Measurements from ENCODE around the gene RRM2.

The RRM2 gene

GRCh38 chr2:10158681-10159080, 36.1 kb downstream of the RRM2 start:
- Histone ChIP-seq H3K27me3 (ENCODE audit: insufficient read depth, low read length, poor library complexity) (no peaks in the 10 kb centered on the region), H3K4me1 (ENCODE audit: control insufficient read depth, low read depth, low read length) (no peaks in the 10 kb centered on the region), H3K4me3 (ENCODE audit: low read length) (no peak overlapping the region), H3K79me2 (ENCODE audit: control insufficient read depth, insufficient read depth, low read length) (no peaks in the 10 kb centered on the region), H3K56ac (ENCODE audit: low read length) (no peak overlapping the region), H2BK15ac (replicated peaks; ENCODE audit: low read depth) (no peak overlapping the region), H4K8ac (ENCODE audit: low read depth, low read length) (no peak overlapping the region), H2BK5ac (ENCODE audit: low read length) (no peak overlapping the region), H3K36me3 (ENCODE audit: control insufficient read depth, insufficient read depth, low read length) (no peaks in the 10 kb centered on the region), H3K4me2 (ENCODE audit: low read length) (no peak overlapping the region), H2BK120ac (ENCODE audit: low read depth, low read length) (no peak overlapping the region), H4K5ac (ENCODE audit: low read length) (no peak overlapping the region), H3K4ac (ENCODE audit: low read depth, low read length) (no peak overlapping the region), H2AK5ac (ENCODE audit: low read length) (no peak overlapping the region), H3K9ac (ENCODE audit: low read length) (no peak overlapping the region), H3K23ac (ENCODE audit: low read length) (no peak overlapping the region), H3K18ac (ENCODE audit: low read length) (no peak overlapping the region), H3K79me1 (ENCODE audit: low read length) (no peaks in the 10 kb centered on the region), H3K27ac (ENCODE audit: low read depth, low read length) (no peak overlapping the region)
- no peak for DNase-seq
- WGBS (ENCODE audit: extremely low coverage, insufficient coverage, low lambda C conversion rate), result no CpG with 5 or more reads among the region's 11 CpGs

DNA sequence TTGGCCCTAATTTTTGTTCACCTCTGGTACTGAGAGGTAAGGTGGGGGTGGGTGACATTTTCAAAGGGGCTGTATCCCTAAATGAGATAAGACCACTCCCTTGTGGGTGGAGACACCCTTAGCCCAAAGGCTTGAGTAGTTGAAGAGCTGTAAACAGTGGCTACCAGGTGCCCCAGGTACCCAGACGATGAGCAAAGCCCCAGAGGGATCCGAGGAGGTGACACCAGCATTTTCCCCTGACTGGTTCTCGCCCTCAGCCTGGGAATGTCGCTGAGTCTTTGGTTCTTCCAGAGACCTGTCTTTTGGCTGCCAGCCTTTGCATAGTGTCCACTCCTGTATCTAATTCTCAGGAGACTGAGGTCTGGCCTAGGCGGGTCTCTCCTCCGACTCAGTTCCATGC, 36.5 kb downstream of the RRM2 start:
- Histone ChIP-seq H4K8ac (ENCODE audit: low read depth, low read length) (no peak overlapping the region), H3K27me3 (ENCODE audit: insufficient read depth, low read length, poor library complexity) (no peaks in the 10 kb centered on the region), H3K23ac (ENCODE audit: low read length) (no peak overlapping the region), H2BK120ac (ENCODE audit: low read depth, low read length) (no peak overlapping the region), H3K36me3 (ENCODE audit: control insufficient read depth, insufficient read depth, low read length) (no peaks in the 10 kb centered on the region), H3K9ac (ENCODE audit: low read length) (no peak overlapping the region), H4K5ac (ENCODE audit: low read length) (no peak overlapping the region), H3K27ac (ENCODE audit: low read depth, low read length) (no peak overlapping the region), H3K56ac (ENCODE audit: low read length) (no peak overlapping the region), H3K79me1 (ENCODE audit: low read length) (no peaks in the 10 kb centered on the region), H3K18ac (ENCODE audit: low read length) (no peak overlapping the region), H2BK15ac (replicated peaks; ENCODE audit: low read depth) (no peak overlapping the region), H3K4me1 (ENCODE audit: control insufficient read depth, low read depth, low read length) (no peaks in the 10 kb centered on the region), H3K4me2 (ENCODE audit: low read length) (no peak overlapping the region), H3K79me2 (ENCODE audit: control insufficient read depth, insufficient read depth, low read length) (no peaks in the 10 kb centered on the region), H3K4me3 (ENCODE audit: low read length) (no peak overlapping the region), H2BK5ac (ENCODE audit: low read length) (no peak overlapping the region), H2AK5ac (ENCODE audit: low read length) (no peak overlapping the region), H3K4ac (ENCODE audit: low read depth, low read length) (no peak overlapping the region)
- no peak for DNase-seq
- no CpG with 5 or more reads among the region's 6 CpGs for WGBS (ENCODE audit: extremely low coverage, insufficient coverage, low lambda C conversion rate)

- Histone ChIP-seq H3K27ac (ENCODE audit: low read depth, low read length) (no peak overlapping the region), H3K36me3 (ENCODE audit: control insufficient read depth, insufficient read depth, low read length) (no peaks in the 10 kb centered on the region), H3K18ac (ENCODE audit: low read length) (no peak overlapping the region), H2AK5ac (ENCODE audit: low read length) (no peak overlapping the region), H3K4me3 (ENCODE audit: low read length) (no peak overlapping the region), H3K23ac (ENCODE audit: low read length) (no peak overlapping the region), H3K56ac (ENCODE audit: low read length) (no peak overlapping the region), H3K9ac (ENCODE audit: low read length) (no peak overlapping the region), H3K79me1 (ENCODE audit: low read length) (no peaks in the 10 kb centered on the region), H4K8ac (ENCODE audit: low read depth, low read length) (no peak overlapping the region), H4K5ac (ENCODE audit: low read length) (no peak overlapping the region), H3K79me2 (ENCODE audit: control insufficient read depth, insufficient read depth, low read length) (no peaks in the 10 kb centered on the region), H3K4me2 (ENCODE audit: low read length) (no peak overlapping the region), H2BK15ac (replicated peaks; ENCODE audit: low read depth) (no peak overlapping the region), H3K4ac (ENCODE audit: low read depth, low read length) (no peak overlapping the region), H3K27me3 (ENCODE audit: insufficient read depth, low read length, poor library complexity) (no peaks in the 10 kb centered on the region), H2BK5ac (ENCODE audit: low read length) (no peak overlapping the region), H2BK120ac (ENCODE audit: low read depth, low read length) (no peak overlapping the region), H3K4me1 (ENCODE audit: control insufficient read depth, low read depth, low read length) (no peaks in the 10 kb centered on the region)
- no CpG with 5 or more reads among the region's 11 CpGs for WGBS (ENCODE audit: extremely low coverage, insufficient coverage, low lambda C conversion rate)
- no peak for DNase-seq
Measured at GRCh38 chr2:10159581-10160131, 37.1 kb downstream of the RRM2 start.

DNA sequence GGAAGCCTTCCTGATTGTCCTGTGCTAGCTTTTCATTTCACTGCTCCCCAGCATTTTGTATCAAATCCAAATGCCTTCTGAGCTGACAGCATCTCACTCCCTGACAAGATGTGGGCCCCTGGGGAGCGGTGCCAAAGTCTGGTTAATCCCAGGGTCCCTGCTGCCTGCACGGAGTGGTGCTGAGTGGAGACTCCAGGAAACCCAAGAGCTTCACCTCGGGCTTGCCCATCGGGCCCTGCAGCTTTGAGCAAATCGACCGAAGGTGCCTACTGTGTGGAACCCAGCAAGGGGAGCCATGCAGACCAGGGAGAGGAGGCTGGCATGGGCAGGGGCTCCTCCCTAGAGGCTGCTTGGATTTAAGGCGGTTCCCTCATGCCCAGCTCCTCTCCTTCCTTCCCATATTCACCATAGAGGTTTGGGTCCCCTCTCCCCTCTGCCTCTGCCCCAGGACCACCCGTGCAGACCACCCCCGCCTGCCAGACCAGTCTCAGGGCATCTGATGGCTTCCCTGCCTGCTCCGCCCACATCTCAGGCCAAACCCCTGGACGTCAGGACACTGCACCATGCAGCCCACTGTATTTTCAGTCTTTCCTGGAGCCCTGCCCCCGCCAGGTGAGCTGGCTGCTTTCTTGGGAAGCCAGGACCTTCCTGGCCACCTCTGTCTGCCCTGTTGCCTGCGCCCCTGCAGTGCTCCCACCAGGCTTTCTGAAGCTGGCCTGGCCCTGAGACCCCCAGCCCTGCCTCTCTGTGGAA, 37.8 kb downstream of the RRM2 start:
- H3K27ac ChIP-seq (ENCODE audit: low read depth, low read length), result no peak overlapping the region
- H3K27me3 ChIP-seq (ENCODE audit: insufficient read depth, low read length, poor library complexity), result no peaks in the 10 kb centered on the region
- no peak overlapping the region for H3K18ac ChIP-seq (ENCODE audit: low read length)
- H3K4me1 ChIP-seq (ENCODE audit: control insufficient read depth, low read depth, low read length), result no peaks in the 10 kb centered on the region
- H4K8ac ChIP-seq (ENCODE audit: low read depth, low read length), result no peak overlapping the region
- no peak overlapping the region for H3K4me2 ChIP-seq (ENCODE audit: low read length)
- H3K9ac ChIP-seq (ENCODE audit: low read length), result no peak overlapping the region
- H3K4me3 ChIP-seq (ENCODE audit: low read length), result no peak overlapping the region
- no peak overlapping the region for H3K23ac ChIP-seq (ENCODE audit: low read length)
- H2BK5ac ChIP-seq (ENCODE audit: low read length), result no peak overlapping the region
- H2BK120ac ChIP-seq (ENCODE audit: low read depth, low read length), result no peak overlapping the region
- no peaks in the 10 kb centered on the region for H3K36me3 ChIP-seq (ENCODE audit: control insufficient read depth, insufficient read depth, low read length)
- no peak overlapping the region for H4K5ac ChIP-seq (ENCODE audit: low read length)
- H3K56ac ChIP-seq (ENCODE audit: low read length), result no peak overlapping the region
- no CpG with 5 or more reads among the region's 13 CpGs for WGBS (ENCODE audit: extremely low coverage, insufficient coverage, low lambda C conversion rate)
- H3K4ac ChIP-seq (ENCODE audit: low read depth, low read length), result no peak overlapping the region
- no peak overlapping the region for H2AK5ac ChIP-seq (ENCODE audit: low read length)
- no peak overlapping the region for H2BK15ac ChIP-seq (replicated peaks; ENCODE audit: low read depth)
- no peak for DNase-seq
- no peaks in the 10 kb centered on the region for H3K79me1 ChIP-seq (ENCODE audit: low read length)
- no peaks in the 10 kb centered on the region for H3K79me2 ChIP-seq (ENCODE audit: control insufficient read depth, insufficient read depth, low read length)

DNA sequence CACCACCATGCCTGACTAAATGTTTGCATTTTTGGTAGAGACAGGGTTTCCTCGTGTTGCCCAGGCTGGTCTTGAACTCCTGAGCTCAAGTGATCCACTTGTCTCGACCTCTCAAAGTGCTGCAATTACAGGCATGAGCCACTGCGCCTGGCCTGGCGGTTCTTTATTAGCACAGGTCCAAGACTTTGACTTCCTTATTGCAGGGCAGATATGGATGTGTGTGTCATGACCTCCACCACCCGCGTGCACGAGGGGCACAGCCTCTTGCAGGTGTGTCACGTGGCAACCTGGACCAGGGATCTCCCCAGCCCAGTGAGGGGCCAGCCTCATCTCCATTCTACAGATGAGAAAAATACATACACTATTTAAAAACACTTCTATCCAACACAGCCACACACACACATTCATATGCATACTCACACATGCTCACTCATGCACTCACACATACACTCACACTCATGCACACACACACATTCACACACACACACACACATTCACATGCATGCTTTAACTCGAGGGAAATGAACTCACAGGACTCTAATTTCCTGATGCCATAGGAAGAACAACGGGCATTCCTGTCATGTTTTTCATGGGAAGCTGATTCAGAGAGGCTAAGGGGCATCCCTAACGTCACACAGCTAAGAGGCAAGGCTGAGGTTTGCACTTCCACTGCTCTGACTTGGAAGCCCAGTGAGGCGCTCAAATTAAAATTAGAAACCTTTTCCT, 38.8 kb downstream of the RRM2 start:
- no peak overlapping the region for H3K56ac ChIP-seq (ENCODE audit: low read length)
- H2BK5ac ChIP-seq (ENCODE audit: low read length), result no peak overlapping the region
- no peak for DNase-seq
- H3K23ac ChIP-seq (ENCODE audit: low read length), result no peak overlapping the region
- H3K27ac ChIP-seq (ENCODE audit: low read depth, low read length), result no peak overlapping the region
- no peak overlapping the region for H4K8ac ChIP-seq (ENCODE audit: low read depth, low read length)
- no peak overlapping the region for H4K5ac ChIP-seq (ENCODE audit: low read length)
- H2BK120ac ChIP-seq (ENCODE audit: low read depth, low read length), result no peak overlapping the region
- no peak overlapping the region for H3K18ac ChIP-seq (ENCODE audit: low read length)
- H3K4ac ChIP-seq (ENCODE audit: low read depth, low read length), result no peak overlapping the region
- H3K4me3 ChIP-seq (ENCODE audit: low read length), result no peak overlapping the region
- H2BK15ac ChIP-seq (replicated peaks; ENCODE audit: low read depth), result no peak overlapping the region
- H3K4me1 ChIP-seq (ENCODE audit: control insufficient read depth, low read depth, low read length), result no peaks in the 10 kb centered on the region
- no peak overlapping the region for H3K9ac ChIP-seq (ENCODE audit: low read length)
- H3K79me1 ChIP-seq (ENCODE audit: low read length), result no peaks in the 10 kb centered on the region
- H3K79me2 ChIP-seq (ENCODE audit: control insufficient read depth, insufficient read depth, low read length), result no peaks in the 10 kb centered on the region
- H3K4me2 ChIP-seq (ENCODE audit: low read length), result no peak overlapping the region
- no peaks in the 10 kb centered on the region for H3K27me3 ChIP-seq (ENCODE audit: insufficient read depth, low read length, poor library complexity)
- H2AK5ac ChIP-seq (ENCODE audit: low read length), result no peak overlapping the region
- no peaks in the 10 kb centered on the region for H3K36me3 ChIP-seq (ENCODE audit: control insufficient read depth, insufficient read depth, low read length)
- WGBS (ENCODE audit: extremely low coverage, insufficient coverage, low lambda C conversion rate), result no CpG with 5 or more reads among the region's 12 CpGs
